ENCODE results near the gene OSBPL8. TPM values are rescaled to one million over a fixed set of nuclear protein-coding genes. Genes with fewer than 3 reads are reported as not detected.
A peak's percentile ranks its signal among the peaks of the same experiment; 100 is the strongest.
"Not testable (repeated sequence)": the region's sequence is repeated elsewhere in the genome, so short reads cannot be mapped to it uniquely, and the experiment has no call there.

The OSBPL8 gene
- total RNA-seq, 2 experiments from 2014 or later, result 154 to 160 TPM

DNA sequence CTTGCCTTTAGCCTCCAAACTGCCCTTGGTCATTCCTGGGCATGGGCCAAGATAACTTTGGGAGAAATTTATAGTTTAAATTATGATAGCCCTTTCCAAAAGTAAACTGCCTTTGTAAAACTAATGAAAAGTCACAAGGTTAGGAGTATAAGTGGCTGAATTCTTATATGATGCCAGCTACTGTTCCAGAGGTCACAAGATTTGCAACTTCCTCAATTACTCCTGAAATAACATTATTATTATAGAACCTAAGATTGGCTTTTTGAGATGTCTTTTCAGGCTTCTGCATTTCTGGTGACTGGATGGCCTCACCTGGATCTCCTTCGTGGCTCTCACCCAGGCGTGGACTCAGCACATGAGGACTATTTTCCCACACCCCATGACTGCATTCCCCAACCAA lies 55.0 kb downstream of the OSBPL8 start:
- Mint-ChIP-seq H3K9me3 (no peaks in the 10 kb centered on the region), H3K36me3 (ENCODE audit: low read depth) (peaks cover 72% of the 10 kb centered on the region), H3K27ac (no peak overlapping the region), H3K4me1 (ENCODE audit: low read depth) (peaks cover 64% of the 10 kb centered on the region), H3K4me3 (no peak overlapping the region), H3K27me3 (no peaks in the 10 kb centered on the region)
- Histone ChIP-seq H3K9me3 (ENCODE audit: control insufficient read depth in 1 of 2, insufficient read depth in 1 of 2, low read length in 2 of 2) (peaks cover 0 to 5% of the 10 kb centered on the region in 2 experiments), H3K4me3 (ENCODE audit: low read length) (no peak overlapping the region), H3K4me1 (ENCODE audit: insufficient read depth, low read length) (peaks cover 4% of the 10 kb centered on the region), H3K36me3 (ENCODE audit: insufficient read depth, low read length) (peaks cover 3% of the 10 kb centered on the region), H3K27me3 (ENCODE audit: control insufficient read depth in 1 of 2, insufficient read depth in 2 of 2, low read length in 2 of 2) (no peaks in the 10 kb centered on the region), H3K27ac (ENCODE audit: low read depth in 1 of 2, low read length in 2 of 2) (no peak overlapping the region)
- ChIA-PET CTCF (interaction anchor here (0.6 kb wide), 1 partner anchor 26 kb away, joined by 4 read pairs; no protein-coding TSS in a partner anchor), POLR2A (no interaction called here)
- TF ChIP-seq, protein P1, sequence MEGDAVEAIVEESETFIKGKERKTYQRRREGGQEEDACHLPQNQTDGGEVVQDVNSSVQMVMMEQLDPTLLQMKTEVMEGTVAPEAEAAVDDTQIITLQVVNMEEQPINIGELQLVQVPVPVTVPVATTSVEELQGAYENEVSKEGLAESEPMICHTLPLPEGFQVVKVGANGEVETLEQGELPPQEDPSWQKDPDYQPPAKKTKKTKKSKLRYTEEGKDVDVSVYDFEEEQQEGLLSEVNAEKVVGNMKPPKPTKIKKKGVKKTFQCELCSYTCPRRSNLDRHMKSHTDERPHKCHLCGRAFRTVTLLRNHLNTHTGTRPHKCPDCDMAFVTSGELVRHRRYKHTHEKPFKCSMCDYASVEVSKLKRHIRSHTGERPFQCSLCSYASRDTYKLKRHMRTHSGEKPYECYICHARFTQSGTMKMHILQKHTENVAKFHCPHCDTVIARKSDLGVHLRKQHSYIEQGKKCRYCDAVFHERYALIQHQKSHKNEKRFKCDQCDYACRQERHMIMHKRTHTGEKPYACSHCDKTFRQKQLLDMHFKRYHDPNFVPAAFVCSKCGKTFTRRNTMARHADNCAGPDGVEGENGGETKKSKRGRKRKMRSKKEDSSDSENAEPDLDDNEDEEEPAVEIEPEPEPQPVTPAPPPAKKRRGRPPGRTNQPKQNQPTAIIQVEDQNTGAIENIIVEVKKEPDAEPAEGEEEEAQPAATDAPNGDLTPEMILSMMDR (IDR thresholded peaks at IDR 0.05), result no peak
- intact Hi-C loops (cut with DNase I, micrococcal nuclease), result no loop called here
- DNase-seq (no peak), ATAC-seq (ENCODE audit: poor library complexity) (no peak)

DNA sequence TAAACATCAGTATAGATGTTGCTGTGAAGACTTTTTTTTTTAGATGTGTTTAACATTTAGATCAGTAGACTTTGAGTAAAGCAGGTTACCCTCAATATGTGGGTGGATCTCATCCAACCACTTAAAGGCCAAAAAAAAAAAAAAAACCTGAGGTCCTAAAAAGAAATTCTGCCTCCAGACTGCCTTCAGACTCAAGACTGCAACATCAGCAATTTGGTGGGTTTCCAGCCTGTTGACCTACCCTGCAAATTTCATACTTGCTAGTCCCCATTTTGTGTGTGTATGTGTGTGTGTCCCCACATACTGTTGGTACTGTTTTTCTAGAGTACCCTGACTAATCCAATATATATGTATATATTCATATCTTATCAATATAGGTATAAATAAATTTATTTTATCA lies 55.6 kb downstream of the OSBPL8 start:
- Mint-ChIP-seq H3K4me1 (ENCODE audit: low read depth) (peaks cover 61% of the 10 kb centered on the region), H3K27me3 (no peaks in the 10 kb centered on the region), H3K9me3 (no peaks in the 10 kb centered on the region), H3K4me3 (no peak overlapping the region), H3K36me3 (ENCODE audit: low read depth) (peaks cover 73% of the 10 kb centered on the region), H3K27ac (no peak overlapping the region)
- H3K4me1 ChIP-seq (ENCODE audit: insufficient read depth, low read length), result peaks cover 4% of the 10 kb centered on the region
- H3K27me3 ChIP-seq (ENCODE audit: control insufficient read depth in 1 of 2, insufficient read depth in 2 of 2, low read length in 2 of 2), result no peaks in the 10 kb centered on the region
- peaks cover 0 to 5% of the 10 kb centered on the region in 2 experiments for H3K9me3 ChIP-seq (ENCODE audit: control insufficient read depth in 1 of 2, insufficient read depth in 1 of 2, low read length in 2 of 2)
- CTCF ChIA-PET, result no interaction called here
- H3K27ac ChIP-seq (ENCODE audit: low read depth in 1 of 2, low read length in 2 of 2), result no peak overlapping the region
- peaks cover 3% of the 10 kb centered on the region for H3K36me3 ChIP-seq (ENCODE audit: insufficient read depth, low read length)
- intact Hi-C loops (cut with DNase I, micrococcal nuclease), result no loop called here
- no peak for DNase-seq
- no peak overlapping the region for H3K4me3 ChIP-seq (ENCODE audit: low read length)
- ATAC-seq (ENCODE audit: poor library complexity), result no peak
- POLR2A ChIA-PET, result no interaction called here
- TF ChIP-seq, protein P1 (IDR thresholded peaks at IDR 0.05), result no peak

DNA sequence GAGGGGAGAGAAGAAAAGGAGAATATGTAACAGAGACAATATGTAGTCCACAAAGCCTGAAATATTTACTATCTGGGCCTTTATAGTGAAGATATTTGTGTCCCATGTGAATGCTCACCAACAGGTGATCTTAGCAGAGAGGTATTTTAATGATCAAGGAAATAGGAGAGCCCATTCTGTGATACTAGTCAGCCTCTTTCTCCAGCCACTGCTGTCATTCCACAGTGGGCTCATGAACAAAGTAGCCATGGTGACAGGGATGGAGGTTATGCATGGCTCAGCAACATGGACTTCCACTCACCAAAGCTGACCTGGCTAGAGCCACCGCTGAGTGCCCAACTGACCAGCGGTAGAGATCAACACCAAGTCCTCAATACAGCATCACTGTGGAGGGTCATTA lies 58.2 kb downstream of the OSBPL8 start:
- Histone ChIP-seq H3K27ac (ENCODE audit: low read depth in 1 of 2, low read length in 2 of 2) (no peak overlapping the region), H3K4me1 (ENCODE audit: insufficient read depth, low read length) (no peaks in the 10 kb centered on the region), H3K36me3 (ENCODE audit: insufficient read depth, low read length) (peaks cover 3% of the 10 kb centered on the region), H3K9me3 (ENCODE audit: control insufficient read depth in 1 of 2, insufficient read depth in 1 of 2, low read length in 2 of 2) (peaks cover 0 to 9% of the 10 kb centered on the region in 2 experiments), H3K4me3 (ENCODE audit: low read length) (no peak overlapping the region), H3K27me3 (ENCODE audit: control insufficient read depth in 1 of 2, insufficient read depth in 2 of 2, low read length in 2 of 2) (no peaks in the 10 kb centered on the region)
- Mint-ChIP-seq H3K9me3 (peaks cover 5% of the 10 kb centered on the region), H3K4me3 (peak overlapping the region; percentile 14), H3K4me1 (ENCODE audit: low read depth) (peaks cover 61% of the 10 kb centered on the region), H3K36me3 (ENCODE audit: low read depth) (peaks cover 81% of the 10 kb centered on the region), H3K27me3 (no peaks in the 10 kb centered on the region), H3K27ac (peak overlapping the region; percentile 70)
- POLR2A ChIA-PET, result no interaction called here
- CTCF ChIA-PET, result no interaction called here
- intact Hi-C loops (cut with DNase I, micrococcal nuclease), result no loop called here
- ATAC-seq (ENCODE audit: poor library complexity) (no peak), DNase-seq (no peak)
- TF ChIP-seq, protein P1 (IDR thresholded peaks at IDR 0.05), result no peak

DNA sequence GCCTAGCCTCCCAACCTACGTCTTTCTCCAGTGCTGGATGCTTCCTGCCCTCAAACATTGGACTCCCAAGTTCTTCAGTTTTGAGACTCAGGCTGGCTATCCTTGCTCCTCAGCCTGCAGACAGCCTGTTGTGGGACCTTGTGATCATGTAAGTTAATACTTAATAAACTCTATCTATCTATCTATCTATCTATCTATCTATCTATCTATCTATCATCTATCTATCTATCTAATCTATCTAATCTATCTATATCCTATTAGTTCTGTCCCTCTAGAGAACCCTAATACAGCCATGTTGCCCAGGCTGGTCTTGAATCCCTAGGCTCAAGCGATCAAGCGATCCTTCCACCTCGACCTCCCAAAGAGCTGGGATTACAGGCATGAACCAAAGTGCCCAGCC lies 60.4 kb downstream of the OSBPL8 start:
- H3K9me3 ChIP-seq (ENCODE audit: control insufficient read depth in 1 of 2, insufficient read depth in 1 of 2, low read length in 2 of 2); POLR2A ChIA-PET; intact Hi-C loops (cut with DNase I, micrococcal nuclease); H3K36me3 ChIP-seq (ENCODE audit: insufficient read depth, low read length); H3K27me3 ChIP-seq (ENCODE audit: control insufficient read depth in 1 of 2, insufficient read depth in 2 of 2, low read length in 2 of 2); H3K27ac Mint-ChIP-seq; H3K27ac ChIP-seq (ENCODE audit: low read depth in 1 of 2, low read length in 2 of 2); DNase-seq; H3K27me3 Mint-ChIP-seq; ATAC-seq (ENCODE audit: poor library complexity); CTCF ChIA-PET; H3K4me3 Mint-ChIP-seq; H3K4me3 ChIP-seq (ENCODE audit: low read length); H3K4me1 ChIP-seq (ENCODE audit: insufficient read depth, low read length): not testable (repeated sequence)
- H3K36me3 Mint-ChIP-seq (ENCODE audit: low read depth), result peaks cover 81% of the 10 kb centered on the region
- peaks cover 18% of the 10 kb centered on the region for H3K9me3 Mint-ChIP-seq
- peaks cover 45% of the 10 kb centered on the region for H3K4me1 Mint-ChIP-seq (ENCODE audit: low read depth)

Measured in CD4-positive, alpha-beta T cell (primary cell).